ENCODE results near the gene JPH2.

Gene JPH2

DNA sequence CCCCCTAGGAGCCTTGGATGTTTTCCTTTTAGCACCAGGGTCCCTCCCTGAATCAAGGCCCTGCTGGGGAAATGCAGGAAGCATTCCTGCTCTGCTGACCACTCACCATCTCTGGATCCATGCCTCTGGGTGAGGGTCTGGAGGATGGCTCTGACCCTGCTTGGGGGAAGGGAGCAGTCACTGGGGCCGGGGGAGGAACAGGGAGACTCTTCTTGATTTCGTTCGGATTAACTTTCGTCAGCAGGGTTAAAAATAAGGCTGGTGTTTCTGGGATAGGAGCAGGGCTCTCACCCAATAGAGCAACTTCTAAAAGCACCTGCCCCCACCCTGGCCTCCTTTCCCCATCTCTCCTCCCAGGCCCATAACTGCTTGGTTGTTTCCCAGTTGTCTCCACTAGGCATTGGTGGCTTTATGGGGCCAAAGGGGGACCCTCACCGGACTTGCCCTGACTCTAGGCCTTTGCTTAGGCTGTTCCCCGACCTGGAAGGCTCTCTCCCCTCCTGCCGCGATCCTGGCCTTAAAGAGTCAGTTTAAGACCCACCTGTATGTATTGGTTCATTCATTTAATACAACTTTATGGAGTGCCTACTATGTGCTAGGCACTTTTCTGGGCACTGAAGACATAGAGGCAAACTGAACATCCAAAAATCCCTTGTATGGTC, 63.0 kb downstream of the JPH2 start:
- DNase-seq = no peak

DNA sequence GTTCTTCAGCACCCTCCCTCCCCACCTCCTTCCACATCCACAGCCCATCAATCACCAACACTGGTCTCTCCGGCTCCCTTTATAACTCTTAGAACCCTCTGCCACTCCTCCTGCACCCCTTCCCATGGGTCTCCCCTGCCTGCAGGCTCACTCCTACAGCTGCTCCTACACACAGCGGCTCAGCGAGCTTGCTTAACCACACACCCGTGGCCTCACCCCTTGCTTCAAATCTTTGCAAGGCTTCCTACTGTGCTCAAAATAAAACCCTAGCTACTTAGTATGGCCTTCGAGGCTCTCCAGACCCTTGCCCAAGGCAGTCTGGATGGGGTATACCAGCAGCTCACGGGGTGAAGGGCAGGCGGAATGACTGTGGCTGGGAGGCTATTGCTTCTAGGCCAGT, 63.7 kb downstream of the JPH2 start:
- no peak for DNase-seq

DNA sequence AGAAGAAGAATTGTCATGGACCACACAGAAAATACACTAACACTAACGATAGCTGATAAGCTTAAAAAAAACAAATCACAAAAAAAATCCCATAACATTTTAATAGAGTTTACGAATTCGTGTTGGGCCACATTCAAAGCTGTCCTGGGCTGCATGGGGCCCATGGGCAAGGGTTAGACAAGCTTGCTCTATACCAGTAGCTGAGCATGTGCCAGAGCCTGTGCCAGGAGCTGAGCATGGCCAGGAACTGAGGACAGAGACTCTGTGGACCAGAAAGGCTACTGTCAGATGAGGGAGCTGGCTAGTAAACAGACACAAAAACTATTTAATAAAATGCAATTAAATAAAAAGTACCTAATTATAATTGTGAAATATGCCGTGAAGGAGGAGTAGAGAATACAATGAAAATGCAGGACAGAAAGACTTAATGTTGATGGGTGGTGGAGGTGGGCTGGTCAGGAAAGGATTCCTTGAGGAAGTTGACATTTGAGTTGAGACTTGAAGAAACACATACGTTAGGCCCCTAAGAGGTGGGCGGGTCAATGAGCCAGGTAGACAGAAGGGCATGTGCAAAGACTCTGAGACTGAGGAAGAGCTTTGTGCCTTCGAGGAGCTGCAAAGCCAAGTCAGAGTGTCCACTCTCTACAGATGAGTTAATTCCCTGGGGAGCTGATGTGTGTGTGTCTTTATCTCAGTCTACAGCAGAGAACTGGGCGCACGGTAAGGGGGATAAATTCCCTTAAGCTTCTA, 66.1 kb downstream of the JPH2 start:
- no peak for DNase-seq

GRCh38 chr20:44118185-44119033, 68.6 kb downstream of the JPH2 start:
- DNase-seq = no peak

GRCh38 chr20:44117296-44118184, 69.4 kb downstream of the JPH2 start:
- no peak for DNase-seq

DNA sequence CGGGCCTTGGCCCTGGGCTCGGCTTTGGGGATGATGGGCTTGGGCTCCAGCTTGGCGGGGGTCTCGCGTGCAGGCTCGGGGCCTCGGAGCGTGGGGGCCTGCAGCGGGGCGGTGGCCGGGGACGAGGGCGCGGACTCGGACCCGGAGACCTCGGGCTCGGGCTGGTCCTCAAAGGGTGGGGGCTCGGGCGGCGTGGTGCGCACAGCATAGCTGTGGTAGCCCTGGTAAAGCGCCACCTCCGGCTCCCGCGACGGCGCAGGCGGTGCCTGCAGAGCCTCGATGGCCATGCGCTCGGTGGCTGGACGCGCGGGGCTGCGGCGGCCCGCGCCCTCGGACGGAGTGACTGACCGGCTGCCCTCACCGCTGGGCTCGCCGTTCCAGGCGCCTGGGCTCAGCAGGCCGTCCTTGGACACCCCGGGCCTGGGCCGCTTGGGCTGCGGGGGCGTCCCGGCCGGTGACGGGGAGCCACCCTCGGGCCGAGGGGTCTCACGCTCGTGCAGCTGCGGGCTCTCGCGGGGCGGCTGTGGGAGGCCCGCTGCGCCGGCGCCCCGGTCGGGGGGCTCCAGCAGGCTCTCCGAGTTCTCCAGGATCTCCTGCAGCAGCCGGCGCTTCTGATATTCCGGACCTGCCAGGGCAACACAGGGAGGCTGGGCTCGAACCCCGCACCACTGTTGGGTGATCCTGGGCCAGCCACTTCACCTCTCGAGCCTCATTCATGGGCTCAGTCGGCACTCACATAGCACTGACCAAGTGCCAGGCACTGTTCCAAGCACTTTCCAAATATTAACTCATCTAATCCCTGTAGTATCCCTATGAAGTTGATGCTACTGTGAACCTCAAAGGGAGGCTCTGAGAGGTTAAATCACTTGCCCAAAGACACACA, 71.0 kb downstream of the JPH2 start:
- DNase-seq = no peak

DNA sequence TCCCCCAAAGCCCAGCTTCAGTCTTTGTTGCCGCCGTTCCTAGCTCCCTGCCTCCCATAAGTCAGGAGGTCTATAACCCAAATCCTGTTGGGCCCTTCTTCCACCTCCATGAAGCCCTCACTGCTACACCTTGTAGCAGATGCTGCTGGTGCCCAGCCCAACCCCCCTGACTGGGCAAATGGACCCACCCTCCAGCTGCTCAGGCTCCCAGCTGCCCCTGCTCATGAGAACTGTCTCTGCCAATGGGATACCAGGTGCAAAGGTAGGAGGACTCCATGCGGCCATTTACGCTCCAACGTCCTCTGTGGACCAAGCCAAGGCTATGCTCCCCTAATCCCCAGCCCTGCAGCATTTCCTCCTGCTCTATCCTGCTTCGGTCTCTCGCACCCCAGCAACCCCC, 71.8 kb downstream of the JPH2 start:
- no peak for DNase-seq

- no peak for DNase-seq
Observed at GRCh38 chr20:44113618-44114376, 73.2 kb downstream of the JPH2 start.

- DNase-seq = no peak
Observed at GRCh38 chr20:44112889-44113617, 73.9 kb downstream of the JPH2 start.

GRCh38 chr20:44112456-44112855, 74.5 kb downstream of the JPH2 start:
- DNase-seq = no peak

DNA sequence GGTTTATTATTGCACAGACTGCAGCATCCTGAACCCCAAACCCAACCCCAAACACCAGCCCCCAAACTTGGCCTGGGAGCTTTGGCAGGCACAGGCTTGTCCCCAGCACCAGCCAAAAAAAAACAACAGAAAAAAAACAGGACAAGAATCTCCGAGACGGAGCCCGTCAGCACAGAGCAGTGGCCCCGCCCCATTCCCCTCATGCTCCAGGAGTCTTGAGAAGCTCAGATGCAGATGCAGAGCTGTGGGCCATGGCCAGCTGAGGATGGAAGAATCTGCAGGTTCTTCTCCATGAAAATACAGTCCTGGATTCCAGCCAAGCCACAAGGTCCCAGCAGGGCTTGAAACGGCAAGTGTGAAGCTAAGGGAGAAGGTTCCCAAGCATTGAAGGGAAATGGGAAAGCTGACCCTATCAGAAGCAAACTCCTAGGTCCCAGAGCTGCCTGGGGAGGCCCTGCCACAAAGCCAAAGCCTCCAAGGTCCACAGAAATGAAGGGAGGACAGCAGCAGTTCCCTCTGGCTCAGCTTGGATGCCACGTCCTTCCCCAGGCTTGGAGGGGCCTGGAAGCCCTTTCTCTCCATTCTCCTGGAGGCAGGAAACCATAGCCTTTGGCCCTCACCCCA, 75.2 kb downstream of the JPH2 start:
- DNase-seq = no peak

GRCh38 chr20:44110816-44111568, 76.0 kb downstream of the JPH2 start:
- DNase-seq = no peak

DNA sequence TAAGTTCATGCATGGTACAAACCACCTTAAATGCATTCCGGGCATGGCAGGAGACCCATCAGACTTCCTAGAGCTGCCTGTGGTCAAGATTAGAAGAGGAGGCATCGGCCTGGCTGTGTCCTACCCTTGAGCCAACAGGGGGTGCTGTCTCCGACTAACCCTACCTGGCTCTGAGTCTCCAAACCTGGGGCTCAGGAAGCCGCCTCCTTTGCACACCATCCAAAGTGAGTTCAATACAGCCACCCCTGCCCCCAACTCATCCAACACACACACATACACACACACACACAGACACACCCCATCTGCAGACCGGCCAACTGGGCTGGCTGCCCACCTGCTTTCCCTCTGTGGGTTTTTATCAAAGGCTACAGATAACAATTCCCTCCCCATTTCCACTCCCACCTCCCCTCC, 77.0 kb downstream of the JPH2 start:
- DNase-seq = no peak

- no peak for DNase-seq
Observed at GRCh38 chr20:44106615-44107014, 80.4 kb downstream of the JPH2 start.

DNA sequence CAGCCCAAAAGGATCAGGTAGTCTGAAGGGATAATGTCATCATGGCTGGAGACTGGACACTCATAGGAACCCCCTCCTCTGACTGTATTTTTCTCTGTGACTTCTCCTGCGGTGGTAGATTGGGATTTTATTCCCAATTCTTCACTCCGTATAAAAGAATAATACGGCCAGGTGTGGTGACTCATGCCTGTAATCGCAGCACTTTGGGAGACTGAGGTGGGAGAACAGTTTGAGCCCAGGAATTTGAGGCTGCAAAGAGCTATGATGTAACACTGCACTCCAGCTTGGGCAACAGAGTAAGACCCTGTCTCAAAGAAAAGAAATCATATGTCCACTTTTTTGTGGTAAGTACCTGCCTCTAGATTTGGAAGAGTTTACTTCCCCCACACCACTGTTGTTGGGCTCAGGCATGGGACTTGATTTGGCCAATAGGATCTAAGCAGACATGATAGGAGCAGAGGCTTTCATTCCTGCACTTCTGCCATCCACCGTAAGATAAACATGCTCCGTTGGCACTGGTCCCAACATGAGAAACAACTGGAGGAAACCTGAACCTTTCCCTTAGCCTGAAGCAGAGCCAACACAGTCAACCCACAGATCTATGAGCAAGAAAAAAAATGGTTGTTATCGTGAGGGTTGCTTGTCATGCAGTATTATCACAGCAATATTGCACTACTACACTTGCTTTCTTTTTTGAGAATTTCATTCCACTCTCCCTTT, 82.0 kb downstream of the JPH2 start:
- no peak for DNase-seq

- no peak for DNase-seq
Observed at GRCh38 chr20:44102582-44102981, 84.4 kb downstream of the JPH2 start.

DNA sequence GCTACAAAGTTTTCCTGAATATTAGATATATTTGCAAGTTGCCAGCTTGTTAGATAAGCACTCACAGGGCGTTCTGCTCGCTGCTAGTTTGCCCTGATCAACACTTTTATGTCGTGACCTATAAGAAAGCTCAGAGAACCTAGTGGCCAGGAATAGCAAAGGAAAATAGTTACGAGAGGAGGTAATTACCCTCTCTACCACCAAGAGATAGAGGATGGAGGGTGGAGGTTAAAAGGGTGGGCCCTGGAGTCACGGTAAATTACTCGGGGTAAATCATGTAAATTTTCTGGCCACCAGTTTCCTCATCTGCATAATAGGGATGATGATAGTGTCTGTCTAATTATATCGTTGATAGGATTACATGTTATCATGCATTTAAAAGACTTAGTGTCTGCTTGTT, 87.2 kb downstream of the JPH2 start:
- no peak for DNase-seq

DNA sequence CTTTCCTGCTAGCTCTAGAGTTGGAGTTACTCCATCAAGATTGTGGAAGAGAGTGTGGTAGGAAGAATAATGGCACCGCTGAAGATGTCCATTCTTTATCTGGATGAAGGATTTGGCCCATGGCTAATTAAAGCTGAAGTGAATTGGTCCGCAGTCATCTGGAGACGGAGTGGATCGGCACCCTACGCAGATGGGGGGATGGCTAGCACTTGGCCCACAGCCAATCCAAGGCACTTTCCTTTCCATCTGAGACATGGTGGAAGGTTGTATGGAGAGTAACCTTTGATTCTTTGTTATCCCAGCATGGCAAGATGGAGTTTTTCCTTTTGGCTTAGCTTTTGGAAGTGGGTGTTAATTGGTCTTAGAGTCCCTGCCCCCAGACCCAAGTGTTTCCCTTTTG, 88.3 kb downstream of the JPH2 start:
- no peak for DNase-seq
